ENCODE data around the gene DLL1.

GRCh38 chr6:170243386-170243785 lies 47.5 kb downstream of the DLL1 start:
- TF ChIP-seq CTCF (IDR thresholded peaks at IDR 0.05; ENCODE audit: low read length) (no peak), EZH2phosphoT487 (IDR thresholded peaks at IDR 0.05; ENCODE audit: low read length) (no peak), EZH2 (optimal IDR thresholded peaks at IDR 0.05; ENCODE audit: low read depth, low read length) (no peak)

Measured in MM.1S (cell line).